Measurements from ENCODE around the gene CDK14. TPM values are rescaled to one million over a fixed set of nuclear protein-coding genes. Genes with fewer than 3 reads are reported as not detected.

Gene CDK14
- polyA plus RNA-seq, 1 donor from 2014 or later = 25.1 TPM

GRCh38 chr7:90675982-90676381, 79.9 kb downstream of the CDK14 start:
- no peak overlapping the region for H2AFZ ChIP-seq (ENCODE audit: low read depth, low read length)
- TF ChIP-seq RAD21 (conservative IDR thresholded peaks at IDR 0.05) = no peak
- TF ChIP-seq, protein P1, sequence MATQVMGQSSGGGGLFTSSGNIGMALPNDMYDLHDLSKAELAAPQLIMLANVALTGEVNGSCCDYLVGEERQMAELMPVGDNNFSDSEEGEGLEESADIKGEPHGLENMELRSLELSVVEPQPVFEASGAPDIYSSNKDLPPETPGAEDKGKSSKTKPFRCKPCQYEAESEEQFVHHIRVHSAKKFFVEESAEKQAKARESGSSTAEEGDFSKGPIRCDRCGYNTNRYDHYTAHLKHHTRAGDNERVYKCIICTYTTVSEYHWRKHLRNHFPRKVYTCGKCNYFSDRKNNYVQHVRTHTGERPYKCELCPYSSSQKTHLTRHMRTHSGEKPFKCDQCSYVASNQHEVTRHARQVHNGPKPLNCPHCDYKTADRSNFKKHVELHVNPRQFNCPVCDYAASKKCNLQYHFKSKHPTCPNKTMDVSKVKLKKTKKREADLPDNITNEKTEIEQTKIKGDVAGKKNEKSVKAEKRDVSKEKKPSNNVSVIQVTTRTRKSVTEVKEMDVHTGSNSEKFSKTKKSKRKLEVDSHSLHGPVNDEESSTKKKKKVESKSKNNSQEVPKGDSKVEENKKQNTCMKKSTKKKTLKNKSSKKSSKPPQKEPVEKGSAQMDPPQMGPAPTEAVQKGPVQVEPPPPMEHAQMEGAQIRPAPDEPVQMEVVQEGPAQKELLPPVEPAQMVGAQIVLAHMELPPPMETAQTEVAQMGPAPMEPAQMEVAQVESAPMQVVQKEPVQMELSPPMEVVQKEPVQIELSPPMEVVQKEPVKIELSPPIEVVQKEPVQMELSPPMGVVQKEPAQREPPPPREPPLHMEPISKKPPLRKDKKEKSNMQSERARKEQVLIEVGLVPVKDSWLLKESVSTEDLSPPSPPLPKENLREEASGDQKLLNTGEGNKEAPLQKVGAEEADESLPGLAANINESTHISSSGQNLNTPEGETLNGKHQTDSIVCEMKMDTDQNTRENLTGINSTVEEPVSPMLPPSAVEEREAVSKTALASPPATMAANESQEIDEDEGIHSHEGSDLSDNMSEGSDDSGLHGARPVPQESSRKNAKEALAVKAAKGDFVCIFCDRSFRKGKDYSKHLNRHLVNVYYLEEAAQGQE (IDR thresholded peaks at IDR 0.05; ENCODE audit: borderline replicate concordance) = no peak
- TF ChIP-seq, protein P2, sequence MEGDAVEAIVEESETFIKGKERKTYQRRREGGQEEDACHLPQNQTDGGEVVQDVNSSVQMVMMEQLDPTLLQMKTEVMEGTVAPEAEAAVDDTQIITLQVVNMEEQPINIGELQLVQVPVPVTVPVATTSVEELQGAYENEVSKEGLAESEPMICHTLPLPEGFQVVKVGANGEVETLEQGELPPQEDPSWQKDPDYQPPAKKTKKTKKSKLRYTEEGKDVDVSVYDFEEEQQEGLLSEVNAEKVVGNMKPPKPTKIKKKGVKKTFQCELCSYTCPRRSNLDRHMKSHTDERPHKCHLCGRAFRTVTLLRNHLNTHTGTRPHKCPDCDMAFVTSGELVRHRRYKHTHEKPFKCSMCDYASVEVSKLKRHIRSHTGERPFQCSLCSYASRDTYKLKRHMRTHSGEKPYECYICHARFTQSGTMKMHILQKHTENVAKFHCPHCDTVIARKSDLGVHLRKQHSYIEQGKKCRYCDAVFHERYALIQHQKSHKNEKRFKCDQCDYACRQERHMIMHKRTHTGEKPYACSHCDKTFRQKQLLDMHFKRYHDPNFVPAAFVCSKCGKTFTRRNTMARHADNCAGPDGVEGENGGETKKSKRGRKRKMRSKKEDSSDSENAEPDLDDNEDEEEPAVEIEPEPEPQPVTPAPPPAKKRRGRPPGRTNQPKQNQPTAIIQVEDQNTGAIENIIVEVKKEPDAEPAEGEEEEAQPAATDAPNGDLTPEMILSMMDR (IDR thresholded peaks at IDR 0.05; ENCODE audit: poor library complexity, severe bottlenecking) = no peak
- TF ChIP-seq EP300 (conservative IDR thresholded peaks at IDR 0.05; ENCODE audit: poor library complexity, severe bottlenecking) = no peak
- no peak for TF ChIP-seq POLR2AphosphoS5 (IDR thresholded peaks at IDR 0.05)
- TF ChIP-seq MXI1 (conservative IDR thresholded peaks at IDR 0.05; ENCODE audit: poor library complexity, severe bottlenecking) = no peak
- TF ChIP-seq SMC3 (conservative IDR thresholded peaks at IDR 0.05; ENCODE audit: poor library complexity) = no peak
- no peak for TF ChIP-seq EZH2 (IDR thresholded peaks at IDR 0.05; ENCODE audit: borderline replicate concordance, insufficient read depth, low read length, poor library complexity, severe bottlenecking)
- TF ChIP-seq TAF1 (IDR thresholded peaks at IDR 0.05; ENCODE audit: low read depth) = no peak
- no peaks in the 10 kb centered on the region for H4K20me1 ChIP-seq (ENCODE audit: insufficient read depth)

GRCh38 chr7:90677486-90678404, 81.6 kb downstream of the CDK14 start:
- H3K4me3 ChIP-seq (ENCODE audit: low read length) = no peak overlapping the region
- no peaks in the 10 kb centered on the region for H3K36me3 ChIP-seq (ENCODE audit: insufficient read depth, low read length)
- no peak overlapping the region for H3K4me2 ChIP-seq (ENCODE audit: low read length)
- H3F3A ChIP-seq (ENCODE audit: insufficient read depth, low read length, poor library complexity, severe bottlenecking) = no peaks in the 10 kb centered on the region
- no peak overlapping the region for H3K9ac ChIP-seq (ENCODE audit: low read length)
- TF ChIP-seq EP300 (conservative IDR thresholded peaks at IDR 0.05; ENCODE audit: poor library complexity, severe bottlenecking) (peak; percentile 12), EZH2 (IDR thresholded peaks at IDR 0.05; ENCODE audit: borderline replicate concordance, insufficient read depth, low read length, poor library complexity, severe bottlenecking) (no peak)
- TF ChIP-seq, protein P2 (IDR thresholded peaks at IDR 0.05; ENCODE audit: poor library complexity, severe bottlenecking) = no peak
- no peak overlapping the region for H3K27ac ChIP-seq (ENCODE audit: low read length)
- H2AFZ ChIP-seq (ENCODE audit: low read depth, low read length) = no peak overlapping the region
- H3K27me3 ChIP-seq (ENCODE audit: insufficient read depth, low read depth, low read length) = no peaks in the 10 kb centered on the region
- no peaks in the 10 kb centered on the region for H3K9me2 ChIP-seq (ENCODE audit: insufficient read depth, low read length)
- H3K9me3 ChIP-seq (ENCODE audit: low read length) = no peaks in the 10 kb centered on the region
- no peaks in the 10 kb centered on the region for H4K20me1 ChIP-seq (ENCODE audit: insufficient read depth)
- H3K79me2 ChIP-seq (replicated peaks; ENCODE audit: insufficient read depth, low read length) = peaks cover 2% of the 10 kb centered on the region

More at GRCh38 chr7:90675982-90676381, 79.9 kb downstream of the CDK14 start:
- Histone ChIP-seq H3K27me3 (ENCODE audit: insufficient read depth, low read depth, low read length) (no peaks in the 10 kb centered on the region), H3K9me2 (ENCODE audit: insufficient read depth, low read length) (no peaks in the 10 kb centered on the region), H3K36me3 (ENCODE audit: insufficient read depth, low read length) (no peaks in the 10 kb centered on the region), H3K4me2 (ENCODE audit: low read length) (no peak overlapping the region), H3K9ac (ENCODE audit: low read length) (no peak overlapping the region), H3K27ac (ENCODE audit: low read length) (no peak overlapping the region), H3K4me3 (ENCODE audit: low read length) (no peak overlapping the region), H3F3A (ENCODE audit: insufficient read depth, low read length, poor library complexity, severe bottlenecking) (no peaks in the 10 kb centered on the region), H3K9me3 (ENCODE audit: low read length) (no peaks in the 10 kb centered on the region), H3K79me2 (replicated peaks; ENCODE audit: insufficient read depth, low read length) (peaks cover 6% of the 10 kb centered on the region)
